HG03095 (cell line): ENCODE data around the gene RACGAP1.

Experiments
- ATAC-seq: cut with Tn5 transposase; IDR thresholded peaks from one replicate; pipeline ENCODE4 v1.9.1; 2021; ENCODE audit warnings: moderate library complexity; ENCODE audit not compliant: unreplicated experiment

Gene RACGAP1

GRCh38 chr12:49970658-49971057 is 54.6 kb downstream of the RACGAP1 start:
- no peak for ATAC-seq

- ATAC-seq = no peak
These were observed 55.5 kb downstream of the RACGAP1 start for GRCh38 chr12:49969651-49970429.

DNA sequence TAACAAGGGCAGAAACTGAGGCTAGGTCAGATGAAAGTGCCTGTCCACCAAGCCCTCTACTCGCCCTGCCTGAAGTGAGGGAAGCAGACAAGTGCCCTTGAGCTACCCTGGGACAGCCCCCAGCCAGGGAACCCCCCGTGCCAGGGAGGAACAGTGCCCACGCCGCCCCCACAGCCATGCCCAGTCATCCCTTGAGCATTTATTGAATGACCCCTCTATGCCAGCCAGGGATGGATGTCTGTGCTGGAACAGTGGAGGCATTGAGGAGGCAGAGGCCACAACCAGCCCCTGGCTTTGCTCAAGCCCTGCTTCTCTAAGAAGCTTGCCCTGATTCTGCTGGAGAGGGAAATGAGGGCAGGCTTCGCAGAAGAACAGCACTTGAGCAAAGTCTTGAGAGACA is 56.3 kb downstream of the RACGAP1 start:
- no peak for ATAC-seq

GRCh38 chr12:49968471-49968870 is 56.8 kb downstream of the RACGAP1 start:
- no peak for ATAC-seq

DNA sequence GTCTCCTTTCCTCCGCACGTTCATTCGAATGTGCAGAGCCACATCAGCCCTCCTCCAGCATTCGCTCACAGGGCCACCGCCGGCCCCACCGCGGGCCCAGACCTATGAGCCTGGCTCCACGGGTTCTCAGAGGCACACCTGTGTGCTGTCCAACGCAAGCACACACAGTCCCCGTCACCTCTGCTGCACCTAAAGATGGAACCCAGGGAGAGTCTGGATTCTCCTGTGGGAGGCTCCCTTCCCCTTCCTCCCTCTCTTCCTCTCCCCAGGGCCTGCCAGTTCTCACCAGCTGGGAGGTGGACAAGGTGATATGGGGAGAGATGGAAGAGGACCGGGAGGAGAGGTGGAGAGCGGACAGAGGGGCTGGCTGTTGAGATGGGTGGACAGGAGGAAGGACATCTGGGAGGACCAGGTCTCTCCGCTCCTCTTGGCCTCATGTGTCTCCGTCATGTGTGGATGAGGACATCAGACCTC is 57.5 kb downstream of the RACGAP1 start:
- ATAC-seq = no peak

DNA sequence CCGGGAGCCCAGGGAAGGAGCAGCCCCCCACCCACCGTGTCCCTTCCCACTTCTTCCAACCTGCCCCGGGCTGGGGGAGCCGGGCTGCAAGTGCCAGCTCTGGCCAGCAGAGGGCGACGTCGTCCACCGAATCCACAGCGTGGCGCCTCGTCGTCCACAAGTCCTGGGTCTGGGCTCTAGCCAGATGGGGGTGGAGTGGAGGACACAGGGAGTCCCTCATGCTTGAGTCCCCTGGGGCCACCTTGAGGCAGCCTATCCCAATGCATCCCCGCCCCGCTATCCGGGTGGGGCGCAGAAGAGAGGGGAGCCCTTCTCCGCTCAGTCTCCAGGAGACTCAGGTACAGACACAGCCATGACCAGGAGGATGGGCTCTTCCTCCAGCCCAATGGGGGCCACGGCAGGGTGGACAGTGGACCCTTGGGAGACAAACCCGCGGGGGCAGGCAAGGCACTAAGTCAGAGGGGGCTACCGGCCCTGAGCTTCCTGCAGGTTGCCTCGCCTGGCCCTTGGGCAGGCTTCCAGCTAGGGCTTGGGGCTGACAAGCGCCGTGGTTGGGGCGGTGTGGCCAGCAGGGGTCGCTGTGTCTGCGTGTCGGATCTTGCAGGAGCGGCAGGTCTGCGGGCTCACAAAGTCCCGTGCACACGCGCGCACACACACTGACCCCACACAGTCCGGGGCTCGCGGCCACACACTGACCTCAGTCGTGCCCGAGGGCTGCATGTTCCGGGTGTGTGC is 58.1 kb downstream of the RACGAP1 start:
- peak; percentile 62 for ATAC-seq

DNA sequence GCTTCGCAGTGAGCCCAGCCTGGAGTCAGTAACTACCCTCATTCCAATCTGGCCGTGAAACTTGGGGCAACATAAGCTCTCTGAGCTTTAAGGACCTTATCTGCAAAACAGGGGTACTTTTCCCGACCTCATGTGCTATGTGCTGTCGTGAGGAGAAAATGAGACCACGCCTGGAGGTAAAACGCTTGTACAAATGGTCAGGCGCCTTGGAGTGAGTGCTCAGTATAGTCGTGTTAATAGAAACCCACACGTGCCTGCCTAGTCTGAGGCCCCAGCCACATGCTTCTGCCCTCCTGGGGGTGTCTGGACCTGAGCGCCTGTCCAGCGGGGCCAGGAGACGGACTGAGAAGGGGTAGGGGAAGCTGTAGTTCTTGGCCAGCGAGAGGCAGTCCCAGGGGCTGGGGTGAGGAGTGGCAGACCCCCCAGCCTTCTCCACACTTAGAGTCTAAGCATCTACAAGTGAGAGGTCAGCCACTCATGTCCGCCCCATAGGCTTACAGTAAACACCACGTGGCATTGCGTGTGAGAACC is 58.7 kb downstream of the RACGAP1 start:
- ATAC-seq = no peak

GRCh38 chr12:49965836-49966235 is 59.5 kb downstream of the RACGAP1 start:
- no peak for ATAC-seq

DNA sequence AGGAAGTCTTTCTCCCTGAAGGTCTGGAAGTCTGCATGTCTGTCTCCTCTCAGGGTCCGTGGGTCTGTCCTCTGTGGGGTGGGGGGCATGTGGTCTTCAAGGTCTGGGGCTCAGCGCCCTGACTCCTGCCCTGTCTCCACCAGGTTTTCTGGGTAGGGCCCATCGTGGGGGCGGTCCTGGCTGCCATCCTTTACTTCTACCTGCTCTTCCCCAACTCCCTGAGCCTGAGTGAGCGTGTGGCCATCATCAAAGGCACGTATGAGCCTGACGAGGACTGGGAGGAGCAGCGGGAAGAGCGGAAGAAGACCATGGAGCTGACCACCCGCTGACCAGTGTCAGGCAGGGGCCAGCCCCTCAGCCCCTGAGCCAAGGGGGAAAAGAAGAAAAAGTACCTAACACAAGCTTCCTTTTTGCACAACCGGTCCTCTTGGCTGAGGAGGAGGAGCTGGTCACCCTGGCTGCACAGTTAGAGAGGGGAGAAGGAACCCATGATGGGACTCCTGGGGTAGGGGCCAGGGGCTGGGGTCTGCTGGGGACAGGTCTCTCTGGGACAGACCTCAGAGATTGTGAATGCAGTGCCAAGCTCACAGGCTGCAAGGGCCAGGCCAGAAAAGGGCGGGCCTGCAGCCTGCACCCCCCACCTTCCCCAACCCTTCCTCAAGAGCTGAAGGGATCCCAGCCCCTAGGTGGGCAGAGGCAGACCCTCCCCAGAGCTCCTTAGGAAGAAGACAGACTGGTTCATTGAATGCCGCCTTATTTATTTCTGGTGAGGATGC is 60.3 kb downstream of the RACGAP1 start:
- no peak for ATAC-seq

DNA sequence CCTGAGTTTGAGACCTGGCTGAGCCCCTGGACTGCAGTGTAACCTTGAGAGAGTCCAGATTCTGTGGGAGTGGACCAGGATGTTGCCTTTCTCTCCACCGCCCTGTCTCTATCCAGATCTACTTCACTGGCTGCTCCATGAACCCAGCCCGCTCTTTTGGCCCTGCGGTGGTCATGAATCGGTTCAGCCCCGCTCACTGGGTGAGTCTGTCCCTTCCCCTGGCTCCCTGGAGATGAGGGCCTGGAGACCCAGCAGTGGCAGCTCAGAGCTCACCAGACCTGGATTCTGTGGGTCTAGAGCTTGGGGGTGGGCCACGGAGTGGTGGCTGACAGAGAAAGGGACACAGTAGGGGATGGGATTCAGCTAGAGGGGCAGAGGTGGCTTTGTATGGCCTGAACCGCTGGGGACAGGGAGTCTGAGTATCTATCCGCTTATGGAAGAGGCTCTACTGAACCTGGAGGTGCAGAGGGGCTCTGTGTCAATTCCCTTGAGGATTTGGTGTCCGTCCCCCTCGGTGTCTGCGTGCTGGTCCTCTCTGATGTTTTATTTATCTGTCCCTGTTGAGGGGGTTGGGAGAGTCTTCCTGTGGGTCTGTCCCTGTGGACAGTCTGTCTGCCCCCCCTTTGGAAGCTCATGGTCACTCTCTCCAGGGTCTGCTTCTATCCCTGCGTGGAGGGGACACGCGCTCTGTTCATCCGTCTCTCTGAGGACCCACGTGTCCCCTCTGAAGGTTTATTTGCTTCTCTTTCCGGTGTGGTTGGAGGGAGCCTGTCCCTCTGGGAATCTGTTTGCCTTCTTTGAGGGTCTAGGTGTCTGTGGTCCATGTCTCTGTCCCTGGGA is 61.1 kb downstream of the RACGAP1 start:
- no peak for ATAC-seq

DNA sequence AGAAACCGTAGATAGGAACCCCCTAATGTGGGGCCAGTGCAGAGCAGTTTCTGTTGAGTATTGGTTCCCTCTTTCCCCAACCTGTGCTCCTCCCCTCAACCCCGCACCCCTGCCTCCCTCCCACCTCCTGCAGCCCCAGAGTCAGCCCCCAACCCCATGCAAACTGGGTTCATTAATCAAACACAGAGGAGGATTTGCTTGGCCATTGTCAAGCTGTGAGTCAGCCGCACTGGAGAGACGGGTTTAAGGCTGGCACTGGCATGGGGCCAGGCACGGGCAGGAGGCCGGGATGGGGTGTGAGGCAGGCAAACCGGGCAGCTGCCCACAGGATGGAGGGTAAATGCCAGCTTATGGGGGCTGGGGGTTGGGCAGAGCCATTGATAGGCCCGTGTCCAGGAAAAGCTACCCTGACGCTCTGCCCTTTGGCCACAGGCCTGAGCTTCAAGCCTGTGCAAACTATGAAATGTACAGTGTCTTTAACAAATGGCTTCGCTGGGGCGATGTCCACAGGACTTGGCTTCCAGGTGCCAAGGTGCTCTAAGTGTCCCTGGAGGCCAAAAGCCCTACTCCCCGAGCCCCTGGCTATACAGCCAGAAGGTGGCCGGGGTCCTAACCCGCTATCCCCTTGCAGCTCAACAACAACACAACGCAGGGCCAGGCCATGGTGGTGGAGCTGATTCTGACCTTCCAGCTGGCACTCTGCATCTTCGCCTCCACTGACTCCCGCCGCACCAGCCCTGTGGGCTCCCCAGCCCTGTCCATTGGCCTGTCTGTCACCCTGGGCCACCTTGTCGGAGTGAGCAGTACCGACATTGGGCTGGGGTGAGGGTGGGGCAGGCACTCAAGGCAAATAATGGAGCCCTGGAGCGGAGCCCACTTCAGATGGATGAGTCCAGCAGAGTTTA is 62.2 kb downstream of the RACGAP1 start:
- ATAC-seq = no peak

DNA sequence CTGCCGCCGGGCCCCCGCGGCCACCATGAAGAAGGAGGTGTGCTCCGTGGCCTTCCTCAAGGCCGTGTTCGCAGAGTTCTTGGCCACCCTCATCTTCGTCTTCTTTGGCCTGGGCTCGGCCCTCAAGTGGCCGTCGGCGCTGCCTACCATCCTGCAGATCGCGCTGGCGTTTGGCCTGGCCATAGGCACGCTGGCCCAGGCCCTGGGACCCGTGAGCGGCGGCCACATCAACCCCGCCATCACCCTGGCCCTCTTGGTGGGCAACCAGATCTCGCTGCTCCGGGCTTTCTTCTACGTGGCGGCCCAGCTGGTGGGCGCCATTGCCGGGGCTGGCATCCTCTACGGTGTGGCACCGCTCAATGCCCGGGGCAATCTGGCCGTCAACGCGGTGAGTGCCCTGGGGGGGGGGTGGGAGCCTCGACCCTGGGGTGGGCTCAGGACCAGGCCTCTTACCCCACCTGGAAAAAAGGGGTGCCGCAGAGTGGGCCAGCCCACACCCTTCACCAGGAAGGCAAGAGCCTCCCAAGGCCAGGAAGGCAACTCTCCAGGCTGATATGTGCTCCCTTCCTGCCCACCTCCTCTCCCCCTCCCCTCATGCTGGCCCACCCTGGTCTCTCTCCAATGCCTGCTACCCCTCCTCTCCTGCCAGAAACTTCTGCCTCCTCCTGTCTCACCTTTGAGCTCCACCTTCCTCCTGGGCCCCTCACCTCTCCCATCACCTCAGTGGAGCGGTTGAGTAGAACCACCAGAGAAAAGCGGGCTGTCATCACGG is 63.1 kb downstream of the RACGAP1 start:
- ATAC-seq = no peak

DNA sequence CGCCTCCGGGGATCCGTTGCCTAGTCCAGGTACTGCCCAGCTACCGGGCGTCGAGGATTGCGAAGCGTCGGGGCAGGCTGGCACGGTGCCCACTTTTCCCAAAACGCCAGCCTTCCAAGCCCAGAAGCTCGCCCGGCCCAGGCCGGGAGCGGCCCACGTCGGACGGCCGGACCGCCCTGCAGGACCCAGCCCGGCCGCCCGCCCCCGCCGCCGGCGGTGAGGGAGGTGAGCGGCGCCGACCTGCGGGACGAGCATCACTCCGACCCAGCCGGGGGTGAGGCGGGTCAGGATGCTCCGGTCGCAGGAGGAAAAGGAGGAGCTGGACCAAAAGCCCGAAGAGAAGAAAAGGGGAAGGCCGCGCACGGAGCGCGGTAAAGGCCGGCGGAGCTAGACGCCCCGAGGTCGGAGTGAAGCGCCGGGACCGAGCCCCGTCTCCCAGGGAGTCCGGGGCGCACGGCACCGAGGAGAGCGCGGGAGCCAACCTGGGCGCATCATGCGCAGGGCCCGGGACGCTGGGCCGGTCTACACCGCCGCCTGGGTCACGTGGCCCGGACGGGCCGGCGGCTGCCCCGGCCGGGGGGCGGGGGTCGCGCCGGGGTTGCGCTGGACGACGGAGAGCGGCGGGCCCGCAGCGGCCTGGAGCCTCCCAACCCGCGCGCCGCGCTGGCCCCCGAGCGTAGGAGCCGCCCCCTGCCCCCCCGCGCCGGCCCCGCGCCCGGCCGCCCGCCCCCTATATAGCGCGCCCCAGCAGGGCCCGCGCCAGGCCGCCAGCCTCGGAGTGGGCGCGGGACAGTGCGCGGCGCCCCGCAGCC is 64.0 kb downstream of the RACGAP1 start, which contains the start of gene AQP5:
Gene AQP5, plus strand, starts transcription at position 762 of the 812 bp plus-strand sequence. CDS start 146 bp downstream, outside the sequence.
- ATAC-seq = no peak

DNA sequence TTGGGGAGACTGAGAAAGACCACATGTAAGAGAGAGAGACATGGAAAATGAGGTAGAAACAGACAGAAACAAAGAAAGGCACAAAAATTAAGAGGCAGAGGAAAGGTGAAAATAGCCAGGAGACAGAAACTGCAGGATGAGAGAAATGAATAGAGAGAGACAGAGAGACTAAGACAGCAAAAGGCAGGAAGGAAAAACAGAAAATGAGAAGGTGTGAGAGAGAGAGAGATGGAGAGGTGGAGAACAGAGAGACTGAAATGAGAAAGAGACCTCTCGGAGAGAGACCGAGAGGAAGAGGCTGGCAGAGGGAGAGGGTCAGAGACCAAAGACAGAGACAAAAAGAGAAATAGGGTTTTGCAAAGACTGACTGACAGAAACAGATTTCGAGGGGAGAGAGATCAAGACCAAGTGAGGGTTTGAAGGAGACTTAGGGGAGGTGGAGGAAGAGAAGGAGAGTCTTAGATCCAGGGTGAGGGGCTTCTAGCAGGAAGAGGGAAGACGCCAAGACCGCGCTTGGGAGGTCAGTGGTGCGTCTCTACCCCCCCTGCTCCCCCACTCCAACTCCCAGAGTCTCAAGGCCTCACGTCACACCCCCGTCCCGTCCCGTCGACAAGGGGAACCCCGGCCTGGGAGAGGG is 64.7 kb downstream of the RACGAP1 start:
- ATAC-seq = no peak

DNA sequence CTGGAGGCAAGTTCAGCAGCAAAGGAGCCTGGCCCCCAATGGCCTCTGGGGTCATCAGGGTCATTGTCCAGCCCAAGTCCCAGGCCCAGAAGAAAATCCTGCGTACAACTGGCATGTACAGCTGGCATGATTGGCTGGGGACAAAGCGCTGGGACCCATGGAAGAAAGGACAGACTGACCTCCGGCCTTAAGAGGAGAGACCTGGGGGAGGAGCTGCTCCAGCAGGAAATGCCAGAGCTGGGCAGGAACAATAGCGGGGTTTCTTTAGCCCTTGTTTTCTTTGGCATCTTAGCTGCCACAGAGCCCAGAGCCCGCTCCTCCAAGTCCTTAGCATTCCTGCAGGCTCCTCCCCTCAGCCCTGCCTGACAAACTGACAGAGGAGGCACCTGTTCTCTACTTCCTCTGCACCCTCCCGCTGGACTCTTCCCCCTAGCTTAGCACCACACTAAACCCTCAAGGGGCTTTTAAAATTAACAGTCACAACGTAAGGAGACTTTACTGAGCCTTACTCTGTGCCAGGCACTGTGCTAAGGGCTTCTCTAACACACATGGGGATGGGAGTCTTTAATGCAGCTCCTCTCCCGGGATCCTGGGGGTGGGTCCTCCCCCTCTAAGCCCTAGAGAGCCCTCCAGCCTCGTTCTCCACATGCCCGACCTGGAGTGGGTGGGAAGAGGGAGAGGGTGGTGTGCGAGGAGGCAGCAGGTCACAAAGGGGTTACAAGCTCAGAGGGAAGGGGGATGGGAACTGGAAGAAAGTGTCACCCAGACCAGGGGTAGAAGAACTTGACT is 65.4 kb downstream of the RACGAP1 start:
- ATAC-seq = no peak

- ATAC-seq = no peak
These were observed 67.7 kb downstream of the RACGAP1 start for GRCh38 chr12:49957570-49957967.
